Gastroesophageal sphincter (tissue), 4 donors: ENCODE data around the gene CLOCK. TPM values are rescaled to one million over a fixed set of nuclear protein-coding genes. Genes with fewer than 3 reads are reported as not detected.

Experiments used
- ATAC-seq: fragments of 150-250 bp; one replicate; pipeline ENCODE4 v1.9.1; 2016; ENCODE audit warnings: mild to moderate bottlenecking, moderate library complexity
- H3K27ac ChIP-seq, 4 donors: fragments of 200-600 bp; sonication (generic) in 3 of 4; 1 replicate in 3 of 4; 2 replicates in 1 of 4; pipeline ENCODE4 v1.5.1; 2016 to 2019
- H3K27me3 ChIP-seq: fragments of 200-600 bp; sonication (generic); one replicate; pipeline ENCODE4 v1.5.1; 2019
- H3K36me3 ChIP-seq, 2 donors: fragments of 200-600 bp; sonication (generic); one replicate each; pipeline ENCODE4 v1.5.1; 2019; ENCODE audit warnings: control low read depth in 1 of 2
- H3K4me1 ChIP-seq, 3 donors: fragments of 200-600 bp; sonication (generic); 1 replicate in 2 of 3; 2 replicates in 1 of 3; pipeline ENCODE4 v1.5.1; 2016 to 2019; ENCODE audit warnings: control low read depth in 2 of 3
- H3K4me3 ChIP-seq, 2 donors: fragments of 200-600 bp; sonication (generic); one replicate each; pipeline ENCODE4 v1.5.1; 2019; ENCODE audit warnings: mild to moderate bottlenecking in 1 of 2, moderate library complexity in 1 of 2
- H3K9me3 ChIP-seq, 3 donors: fragments of 200-600 bp; sonication (generic); one replicate each; pipeline ENCODE4 v1.5.1; 2017 to 2019; ENCODE audit warnings: control low read depth in 2 of 3
- EP300 ChIP-seq: sonication (generic); formaldehyde crosslinking; IDR thresholded peaks from one replicate; pipeline ENCODE4 v1.6.1; 2017; ENCODE audit warnings: antibody characterized with exemption, mild to moderate bottlenecking
- POLR2A ChIP-seq, 2 donors: fragments of 450-650 bp; IDR thresholded peaks; one replicate each; pipeline ENCODE4 v1.6.1; 2017; ENCODE audit warnings: antibody characterized with exemption in 2 of 2, mild to moderate bottlenecking in 2 of 2, moderate library complexity in 1 of 2
- POLR2AphosphoS5 ChIP-seq: sonication (generic); formaldehyde crosslinking; IDR thresholded peaks from one replicate; pipeline ENCODE4 v1.6.1; 2017; ENCODE audit warnings: antibody characterized with exemption
- WGBS, 2 donors: methylation state at CpG; one replicate each; pipeline ENCODE4 v1.1.5; 2018; ENCODE audit warnings: low coverage in 1 of 2; 5-methylcytosine and 5-hydroxymethylcytosine counted together
- total RNA-seq, 4 donors: library from RNA; depleted of rRNA; stranded (reverse); fragments of >200 nt; gene quantifications; one replicate each; pipeline ENCODE4 v1.1.0, GENCODE V29; 2016
- TF ChIP-seq, protein P1 (sequence below), 4 experiments: fragments of 200-600 bp in 2 of 4; fragments of 450-650 bp in 2 of 4; sonication (generic) in 1 of 4; IDR thresholded peaks; one replicate each; pipeline ENCODE4 v1.5.1; 2017 to 2019; ENCODE audit warnings: antibody characterized with exemption in 4 of 4, mild to moderate bottlenecking in 2 of 4, moderate library complexity in 2 of 4

CLOCK gene
- total RNA-seq, 4 donors from 2014 or later: 30.0 to 55.7 (median 33.9) TPM

DNA sequence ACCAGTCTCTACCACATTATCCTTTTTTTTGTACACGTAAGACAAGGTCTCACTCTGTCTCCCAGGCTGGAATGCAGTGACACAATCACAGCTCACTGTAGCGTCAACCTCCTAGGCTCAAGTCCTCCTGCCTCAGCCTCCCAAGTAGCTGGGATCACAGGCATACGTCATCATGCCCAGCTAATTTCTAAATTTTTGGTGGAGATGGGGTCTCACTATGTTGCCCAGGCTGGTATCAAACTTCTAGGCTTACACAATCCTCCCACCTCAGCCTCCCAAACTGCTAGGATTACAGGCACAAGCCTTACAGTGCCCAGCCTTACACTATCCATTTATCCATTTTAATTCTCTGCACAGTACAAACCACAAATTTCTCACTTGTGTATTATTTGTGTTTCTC is 58.0 kb downstream of the CLOCK start:
- H3K27me3 ChIP-seq: no peaks in the 10 kb centered on the region
- H3K4me3 ChIP-seq: no peak overlapping the region
- no peaks in the 10 kb centered on the region for H3K4me1 ChIP-seq
- TF ChIP-seq, protein P1, sequence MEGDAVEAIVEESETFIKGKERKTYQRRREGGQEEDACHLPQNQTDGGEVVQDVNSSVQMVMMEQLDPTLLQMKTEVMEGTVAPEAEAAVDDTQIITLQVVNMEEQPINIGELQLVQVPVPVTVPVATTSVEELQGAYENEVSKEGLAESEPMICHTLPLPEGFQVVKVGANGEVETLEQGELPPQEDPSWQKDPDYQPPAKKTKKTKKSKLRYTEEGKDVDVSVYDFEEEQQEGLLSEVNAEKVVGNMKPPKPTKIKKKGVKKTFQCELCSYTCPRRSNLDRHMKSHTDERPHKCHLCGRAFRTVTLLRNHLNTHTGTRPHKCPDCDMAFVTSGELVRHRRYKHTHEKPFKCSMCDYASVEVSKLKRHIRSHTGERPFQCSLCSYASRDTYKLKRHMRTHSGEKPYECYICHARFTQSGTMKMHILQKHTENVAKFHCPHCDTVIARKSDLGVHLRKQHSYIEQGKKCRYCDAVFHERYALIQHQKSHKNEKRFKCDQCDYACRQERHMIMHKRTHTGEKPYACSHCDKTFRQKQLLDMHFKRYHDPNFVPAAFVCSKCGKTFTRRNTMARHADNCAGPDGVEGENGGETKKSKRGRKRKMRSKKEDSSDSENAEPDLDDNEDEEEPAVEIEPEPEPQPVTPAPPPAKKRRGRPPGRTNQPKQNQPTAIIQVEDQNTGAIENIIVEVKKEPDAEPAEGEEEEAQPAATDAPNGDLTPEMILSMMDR (IDR thresholded peaks at IDR 0.05): no peak
- TF ChIP-seq EP300 (no peak), POLR2AphosphoS5 (no peak), POLR2A (IDR thresholded peaks at IDR 0.05) (no peak)
- 94% methylated on average over 2 of the region's 3 CpGs; no CpG with 5 or more reads in 1 of the 2 donors for WGBS, 2 donors
- no peak overlapping the region for H3K27ac ChIP-seq
- ATAC-seq: no peak
- peaks cover 0 to 40% of the 10 kb centered on the region in 2 donors for H3K36me3 ChIP-seq
- no peaks in the 10 kb centered on the region for H3K9me3 ChIP-seq

DNA sequence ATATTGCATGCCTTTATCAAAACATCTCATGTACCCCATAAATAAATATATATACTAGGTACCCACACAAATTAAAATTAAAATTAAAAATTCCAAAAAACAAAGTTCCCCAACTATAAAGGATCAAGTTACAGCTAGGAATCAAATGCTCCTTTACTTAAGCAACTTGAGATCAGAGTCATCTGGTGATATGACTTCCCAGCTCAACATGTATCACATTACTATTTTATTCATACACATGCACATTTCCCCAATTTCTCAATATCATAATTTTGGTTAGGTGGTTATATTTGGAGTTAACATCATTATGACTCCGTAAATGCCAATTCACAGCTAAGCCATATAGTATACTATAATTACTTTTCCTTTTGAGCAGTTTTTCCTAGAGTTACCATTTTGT is 60.9 kb downstream of the CLOCK start:
- 89% methylated on average over 1 of the region's 1 CpG for WGBS, 2 donors
- Histone ChIP-seq H3K27me3 (no peaks in the 10 kb centered on the region), H3K9me3 (no peaks in the 10 kb centered on the region), H3K4me1 (no peaks in the 10 kb centered on the region), H3K27ac (no peak overlapping the region), H3K4me3 (no peak overlapping the region), H3K36me3 (peaks cover 0 to 46% of the 10 kb centered on the region in 2 donors)
- ATAC-seq: no peak
- TF ChIP-seq, protein P1 (IDR thresholded peaks at IDR 0.05): no peak
- TF ChIP-seq POLR2AphosphoS5 (no peak), POLR2A (IDR thresholded peaks at IDR 0.05) (no peak), EP300 (no peak)

- Histone ChIP-seq H3K27me3 (no peaks in the 10 kb centered on the region), H3K36me3 (peaks cover 0 to 44% of the 10 kb centered on the region in 2 donors), H3K9me3 (no peaks in the 10 kb centered on the region), H3K4me3 (no peak overlapping the region), H3K4me1 (no peaks in the 10 kb centered on the region), H3K27ac (no peak overlapping the region)
- 74 to 75% methylated on average over 3 to 5 of the region's 5 CpGs for WGBS, 2 donors
- TF ChIP-seq EP300 (no peak), POLR2AphosphoS5 (no peak), POLR2A (IDR thresholded peaks at IDR 0.05) (no peak)
- TF ChIP-seq, protein P1 (IDR thresholded peaks at IDR 0.05): no peak
- ATAC-seq: no peak
Measured at GRCh38 chr4:55483315-55483714, 63.4 kb downstream of the CLOCK start.

DNA sequence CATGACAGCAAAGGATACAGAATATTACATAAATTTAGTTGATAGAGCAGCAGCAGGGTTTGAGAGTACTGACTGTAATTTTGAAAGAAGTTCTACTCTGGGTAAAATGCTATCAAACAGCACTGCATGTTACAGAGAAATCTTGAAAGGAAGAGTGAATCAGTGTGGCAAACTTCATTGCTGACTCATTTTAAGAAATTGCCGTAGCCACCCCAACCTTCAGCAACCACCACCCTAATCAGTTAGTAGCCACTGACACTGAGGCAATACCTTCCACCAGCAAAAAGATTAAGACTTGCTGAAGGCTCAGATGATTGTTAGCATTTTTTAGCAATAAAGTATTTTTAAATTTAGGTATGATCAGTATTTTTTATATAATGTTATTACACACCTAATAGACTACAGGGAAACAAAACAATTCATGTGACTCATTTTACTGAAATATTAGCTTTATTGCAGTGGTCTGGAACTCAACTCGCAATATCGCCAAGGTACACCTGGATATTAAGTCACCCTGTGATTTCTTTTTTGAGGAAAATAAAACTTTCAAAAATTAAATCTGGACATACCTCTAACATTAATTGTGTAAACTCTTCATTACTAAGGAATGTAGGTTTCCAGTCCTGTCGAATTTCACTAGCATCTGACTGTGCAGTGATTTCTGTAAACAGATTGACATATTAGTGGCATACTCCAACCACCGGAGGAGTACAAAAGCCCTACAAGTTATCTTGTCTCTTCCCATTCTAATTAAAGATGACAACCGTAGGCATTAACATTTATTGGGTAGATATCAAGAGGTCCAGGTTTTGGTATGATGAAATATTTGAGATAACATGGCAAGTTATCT is 71.1 kb downstream of the CLOCK start:
- TF ChIP-seq EP300 (no peak), POLR2A (IDR thresholded peaks at IDR 0.05) (no peak), POLR2AphosphoS5 (no peak)
- TF ChIP-seq, protein P1 (IDR thresholded peaks at IDR 0.05): no peak
- 75 to 77% methylated on average over 6 of the region's 6 CpGs for WGBS, 2 donors
- H3K27ac ChIP-seq: no peak overlapping the region
- H3K4me1 ChIP-seq: no peaks in the 10 kb centered on the region
- H3K4me3 ChIP-seq: no peak overlapping the region
- peaks cover 0 to 68% of the 10 kb centered on the region in 2 donors for H3K36me3 ChIP-seq
- no peaks in the 10 kb centered on the region for H3K27me3 ChIP-seq
- ATAC-seq: no peak
- H3K9me3 ChIP-seq: peaks cover 0 to 4% (median 0%) of the 10 kb centered on the region in 3 donors

DNA sequence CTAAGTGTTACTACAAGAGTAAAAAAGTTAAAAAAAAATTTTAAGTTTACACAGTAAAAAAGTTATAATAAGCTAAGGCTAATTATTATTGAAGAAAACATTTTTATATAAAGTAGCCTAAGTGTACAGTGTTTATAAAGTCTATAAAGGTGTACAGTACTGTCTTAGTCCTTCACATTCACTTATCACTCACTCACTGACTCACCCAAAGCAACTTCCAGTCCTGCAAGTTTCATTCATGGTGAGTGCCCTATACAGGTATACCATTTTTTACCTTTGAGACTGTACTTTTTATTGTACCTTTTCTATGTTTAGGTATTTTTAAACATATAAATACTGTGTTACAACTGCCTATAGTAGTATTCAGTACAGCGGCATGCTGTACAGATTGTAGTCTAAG is 76.7 kb downstream of the CLOCK start:
- WGBS, 2 donors: 100% methylated on average over 1 of the region's 1 CpG
- no peak for TF ChIP-seq POLR2AphosphoS5
- no peak for TF ChIP-seq EP300
- TF ChIP-seq, protein P1 (IDR thresholded peaks at IDR 0.05): no peak
- no peak for TF ChIP-seq POLR2A (IDR thresholded peaks at IDR 0.05)

More for the DNA sequence above, 76.7 kb downstream of the CLOCK start:
- Histone ChIP-seq H3K27ac (no peak overlapping the region), H3K9me3 (peaks cover 0 to 4% (median 0%) of the 10 kb centered on the region in 3 donors), H3K4me1 (no peaks in the 10 kb centered on the region), H3K36me3 (peaks cover 0 to 87% of the 10 kb centered on the region in 2 donors), H3K27me3 (no peaks in the 10 kb centered on the region), H3K4me3 (no peak overlapping the region)
- ATAC-seq: no peak
